GM12878 (cell line): ENCODE results near the gene ZNF568.

Experiments used
- ATF7 ChIP-seq: fragments of 450-650 bp; IDR thresholded peaks from 2 replicates; pipeline ENCODE4 v1.6.1; 2016; ENCODE audit warnings: low read depth, mild to moderate bottlenecking
- CBX5 ChIP-seq: sonication (generic); IDR thresholded peaks from 2 replicates; pipeline ENCODE4 v1.6.1; 2016; ENCODE audit warnings: low read depth, moderate library complexity, mild to moderate bottlenecking, inconsistent platforms
- CEBPB ChIP-seq, 2 experiments: fragments of 150-350 bp in 1 of 2; IDR thresholded peaks; 2 replicates each; pipeline ENCODE4 v1.6.1; 2012 to 2014; ENCODE audit warnings: low read depth in 2 of 2, low read length in 2 of 2, borderline replicate concordance in 1 of 2, inconsistent platforms in 1 of 2
- CTCF ChIP-seq, 3 experiments: IDR thresholded peaks in 2 of 3; conservative IDR thresholded peaks in 1 of 3; 2 replicates each; pipeline ENCODE4 v1.5.1; 2011; ENCODE audit warnings: low read depth in 3 of 3, low read length in 3 of 3, mild to moderate bottlenecking in 3 of 3, control low read depth in 2 of 3, moderate library complexity in 2 of 3, inconsistent platforms in 1 of 3, mixed read lengths in 1 of 3; ENCODE audit not compliant: control insufficient read depth in 2 of 3, insufficient read depth in 1 of 3; ENCODE audit errors: extremely low read depth in 1 of 3
- ELK1 ChIP-seq: IDR thresholded peaks from 2 replicates; pipeline ENCODE4 v1.6.1; 2012; ENCODE audit warnings: low read depth, low read length, improper control_type of control experiment
- FOXM1 ChIP-seq: IDR thresholded peaks from 2 replicates; pipeline ENCODE4 v1.6.1; 2012; ENCODE audit warnings: low read depth, mild to moderate bottlenecking, inconsistent platforms, low read length, moderate library complexity
- MAX ChIP-seq: IDR thresholded peaks from 2 replicates; pipeline ENCODE4 v1.6.1; 2012; ENCODE audit warnings: low read depth, low read length, improper control_type of control experiment
- NR2C2 ChIP-seq: IDR thresholded peaks from 2 replicates; pipeline ENCODE4 v1.6.1; 2011; ENCODE audit warnings: borderline replicate concordance, low read depth; ENCODE audit not compliant: control insufficient read depth, insufficient read length
- POLR2A ChIP-seq: IDR thresholded peaks from 2 replicates; pipeline ENCODE4 v1.6.1; 2011; ENCODE audit warnings: low read depth, mild to moderate bottlenecking, low read length
- PRDM15 ChIP-seq: fragments of 450-650 bp; formaldehyde crosslinking; IDR thresholded peaks from 2 replicates; pipeline ENCODE4 v1.4.0; 2020; ENCODE audit warnings: mild to moderate bottlenecking, moderate library complexity
- RBBP5 ChIP-seq: fragments of 200-600 bp; sonication (generic); conservative IDR thresholded peaks from 2 replicates; pipeline ENCODE4 v1.6.1; 2016
- STAT1 ChIP-seq: fragments of 450-650 bp; conservative IDR thresholded peaks from 2 replicates; pipeline ENCODE4 v1.6.1; 2014; ENCODE audit warnings: antibody characterized with exemption, mild to moderate bottlenecking
- ZNF592 ChIP-seq: fragments of 450-650 bp; IDR thresholded peaks from 2 replicates; pipeline ENCODE4 v1.6.1; 2017; ENCODE audit warnings: mild to moderate bottlenecking, moderate library complexity

- TF ChIP-seq CEBPB (IDR thresholded peaks at IDR 0.05; ENCODE audit: borderline replicate concordance in 1 of 2, low read depth in 2 of 2, low read length in 2 of 2) (no peak), MAX (no peak), NR2C2 (no peak), PRDM15 (CRISPR knock-in tag) (no peak), CBX5 (no peak), CTCF (IDR thresholded peaks at IDR 0.05 in 2 of 3, conservative IDR thresholded peaks at IDR 0.05 in 1 of 3; ENCODE audit: control insufficient read depth in 2 of 3, extremely low read depth in 1 of 3, insufficient read depth in 1 of 3, low read depth in 3 of 3, low read length in 3 of 3) (no peak), STAT1 (no peak), ELK1 (no peak), ATF7 (no peak), ZNF592 (no peak), FOXM1 (no peak), POLR2A (no peak), RBBP5 (no peak)
These were observed 93.7 kb downstream of the ZNF568 start for GRCh38 chr19:37009871-37010270.
